ENCODE results near the gene THSD7B.

Gene THSD7B

GRCh38 chr2:137231628-137232027 lies 466.3 kb downstream of the THSD7B start:
- no peaks in the 10 kb centered on the region for H3K4me1 ChIP-seq
- H3K36me3 ChIP-seq (ENCODE audit: control insufficient read depth, insufficient read depth, low read length): no peaks in the 10 kb centered on the region
- H3K79me2 ChIP-seq: no peaks in the 10 kb centered on the region
- H3K4me3 ChIP-seq (ENCODE audit: low read depth, low read length): no peak overlapping the region
- H3K9ac ChIP-seq: no peak overlapping the region
- H3K27me3 ChIP-seq (ENCODE audit: control insufficient read depth, insufficient read depth, low read length): no peaks in the 10 kb centered on the region
- H3K4me2 ChIP-seq (ENCODE audit: low read length): no peak overlapping the region
- TF ChIP-seq CTCF (IDR thresholded peaks at IDR 0.05): no peak
- no peak overlapping the region for H2AFZ ChIP-seq
- no peak overlapping the region for H3K27ac ChIP-seq
- H3K9me3 ChIP-seq (ENCODE audit: control insufficient read depth, low read length): no peaks in the 10 kb centered on the region

- H3K9me3 ChIP-seq (ENCODE audit: control insufficient read depth, low read length): no peaks in the 10 kb centered on the region
- no peaks in the 10 kb centered on the region for H3K79me2 ChIP-seq
- no peak overlapping the region for H3K4me3 ChIP-seq (ENCODE audit: low read depth, low read length)
- no peaks in the 10 kb centered on the region for H3K4me1 ChIP-seq
- H3K9ac ChIP-seq: no peak overlapping the region
- no peak overlapping the region for H3K27ac ChIP-seq
- no peak overlapping the region for H2AFZ ChIP-seq
- H3K27me3 ChIP-seq (ENCODE audit: control insufficient read depth, insufficient read depth, low read length): no peaks in the 10 kb centered on the region
- H3K36me3 ChIP-seq (ENCODE audit: control insufficient read depth, insufficient read depth, low read length): no peaks in the 10 kb centered on the region
- no peak overlapping the region for H3K4me2 ChIP-seq (ENCODE audit: low read length)
- no peak for TF ChIP-seq CTCF (IDR thresholded peaks at IDR 0.05)
These were observed 466.7 kb downstream of the THSD7B start for GRCh38 chr2:137232076-137232475.

GRCh38 chr2:137233091-137233490 lies 467.7 kb downstream of the THSD7B start:
- Histone ChIP-seq H3K4me1 (no peaks in the 10 kb centered on the region), H2AFZ (no peak overlapping the region), H3K36me3 (ENCODE audit: control insufficient read depth, insufficient read depth, low read length) (no peaks in the 10 kb centered on the region), H3K9me3 (ENCODE audit: control insufficient read depth, low read length) (no peaks in the 10 kb centered on the region), H3K4me3 (ENCODE audit: low read depth, low read length) (no peak overlapping the region), H3K4me2 (ENCODE audit: low read length) (no peak overlapping the region), H3K79me2 (no peaks in the 10 kb centered on the region), H3K9ac (no peak overlapping the region), H3K27me3 (ENCODE audit: control insufficient read depth, insufficient read depth, low read length) (no peaks in the 10 kb centered on the region), H3K27ac (no peak overlapping the region)
- TF ChIP-seq CTCF (IDR thresholded peaks at IDR 0.05): no peak

GRCh38 chr2:137237055-137237454 lies 471.7 kb downstream of the THSD7B start:
- no peak overlapping the region for H3K9ac ChIP-seq
- no peaks in the 10 kb centered on the region for H3K9me3 ChIP-seq (ENCODE audit: control insufficient read depth, low read length)
- H3K27ac ChIP-seq: no peak overlapping the region
- no peaks in the 10 kb centered on the region for H3K79me2 ChIP-seq
- H2AFZ ChIP-seq: no peak overlapping the region
- no peak for TF ChIP-seq CTCF (IDR thresholded peaks at IDR 0.05)
- H3K4me3 ChIP-seq (ENCODE audit: low read depth, low read length): no peak overlapping the region
- H3K36me3 ChIP-seq (ENCODE audit: control insufficient read depth, insufficient read depth, low read length): no peaks in the 10 kb centered on the region
- H3K4me1 ChIP-seq: no peaks in the 10 kb centered on the region
- H3K27me3 ChIP-seq (ENCODE audit: control insufficient read depth, insufficient read depth, low read length): no peaks in the 10 kb centered on the region
- no peak overlapping the region for H3K4me2 ChIP-seq (ENCODE audit: low read length)

GRCh38 chr2:137238065-137238464 lies 472.7 kb downstream of the THSD7B start:
- no peaks in the 10 kb centered on the region for H3K4me1 ChIP-seq
- no peak for TF ChIP-seq CTCF (IDR thresholded peaks at IDR 0.05)
- no peaks in the 10 kb centered on the region for H3K36me3 ChIP-seq (ENCODE audit: control insufficient read depth, insufficient read depth, low read length)
- H3K27ac ChIP-seq: no peak overlapping the region
- H3K4me2 ChIP-seq (ENCODE audit: low read length): no peak overlapping the region
- H3K4me3 ChIP-seq (ENCODE audit: low read depth, low read length): no peak overlapping the region
- no peaks in the 10 kb centered on the region for H3K9me3 ChIP-seq (ENCODE audit: control insufficient read depth, low read length)
- H3K79me2 ChIP-seq: no peaks in the 10 kb centered on the region
- no peak overlapping the region for H2AFZ ChIP-seq
- H3K9ac ChIP-seq: no peak overlapping the region
- H3K27me3 ChIP-seq (ENCODE audit: control insufficient read depth, insufficient read depth, low read length): no peaks in the 10 kb centered on the region
